IMR-90 (cell line): ENCODE data around the gene SLCO2B1.

Experiments used
- CEBPB ChIP-seq: IDR thresholded peaks from 2 replicates; pipeline ENCODE4 v1.6.1; 2012; ENCODE audit warnings: low read depth, low read length, improper control_type of control experiment
- CHD1 ChIP-seq: IDR thresholded peaks from 2 replicates; pipeline ENCODE4 v1.6.1; 2012; ENCODE audit warnings: low read depth, low read length, improper control_type of control experiment
- FOS ChIP-seq: fragments of 150-350 bp; IDR thresholded peaks from 2 replicates; pipeline ENCODE4 v1.6.1; 2016; ENCODE audit warnings: low read depth, low read length
- MXI1 ChIP-seq: IDR thresholded peaks from 2 replicates; pipeline ENCODE4 v1.6.1; 2012; ENCODE audit warnings: low read depth, mild to moderate bottlenecking, low read length, moderate library complexity, borderline replicate concordance
- POLR2A ChIP-seq: IDR thresholded peaks from 2 replicates; pipeline ENCODE4 v1.6.1; 2012; ENCODE audit warnings: mild to moderate bottlenecking, low read depth, low read length
- RAD21 ChIP-seq: IDR thresholded peaks from 2 replicates; pipeline ENCODE4 v1.6.1; 2012; ENCODE audit warnings: low read length, improper control_type of control experiment
- TF ChIP-seq, protein P1 (sequence below): conservative IDR thresholded peaks from 2 replicates; pipeline ENCODE4 v1.5.1; 2012; ENCODE audit warnings: mild to moderate bottlenecking, low read depth, low read length, improper control_type of control experiment

DNA sequence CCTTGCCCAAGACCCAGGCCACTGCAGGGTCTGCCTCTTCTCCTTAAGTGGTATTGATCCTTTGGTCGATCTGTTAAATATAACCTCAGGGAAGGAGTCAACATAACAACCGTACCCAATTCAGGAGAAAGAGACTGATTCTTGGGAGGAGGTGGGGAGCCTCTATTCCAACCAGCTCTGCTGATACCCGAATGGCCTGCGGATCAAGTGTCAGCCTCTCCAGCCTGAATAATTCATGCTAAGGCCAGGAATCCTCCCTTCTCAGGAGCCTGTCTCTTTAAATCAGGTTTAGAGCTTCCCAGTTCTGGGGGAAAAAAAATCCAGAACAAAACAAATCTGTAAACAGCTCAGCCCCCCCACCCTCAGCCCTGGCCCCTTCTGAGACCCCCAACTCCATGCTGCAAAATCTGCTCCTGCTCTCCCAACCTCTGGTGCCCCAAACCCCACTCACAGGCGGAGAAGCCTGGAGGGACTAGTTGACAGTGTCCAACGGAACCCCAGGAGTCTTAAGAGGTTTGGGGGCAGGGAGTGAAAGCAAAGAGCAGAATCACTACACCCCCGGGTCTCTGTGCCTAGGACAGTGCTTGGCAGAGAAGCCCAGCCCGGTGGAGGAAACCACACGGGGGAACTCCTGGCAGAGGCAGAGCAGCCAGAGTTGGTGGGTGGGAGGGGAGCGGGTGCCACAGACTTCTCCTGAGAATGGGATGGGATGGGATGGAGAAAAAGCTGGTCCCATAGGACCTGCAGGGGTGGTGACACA, 88.8 kb downstream of the SLCO2B1 start:
- TF ChIP-seq RAD21 (no peak), POLR2A (no peak), FOS (no peak), CHD1 (no peak), MXI1 (no peak), CEBPB (no peak)
- TF ChIP-seq, protein P1, sequence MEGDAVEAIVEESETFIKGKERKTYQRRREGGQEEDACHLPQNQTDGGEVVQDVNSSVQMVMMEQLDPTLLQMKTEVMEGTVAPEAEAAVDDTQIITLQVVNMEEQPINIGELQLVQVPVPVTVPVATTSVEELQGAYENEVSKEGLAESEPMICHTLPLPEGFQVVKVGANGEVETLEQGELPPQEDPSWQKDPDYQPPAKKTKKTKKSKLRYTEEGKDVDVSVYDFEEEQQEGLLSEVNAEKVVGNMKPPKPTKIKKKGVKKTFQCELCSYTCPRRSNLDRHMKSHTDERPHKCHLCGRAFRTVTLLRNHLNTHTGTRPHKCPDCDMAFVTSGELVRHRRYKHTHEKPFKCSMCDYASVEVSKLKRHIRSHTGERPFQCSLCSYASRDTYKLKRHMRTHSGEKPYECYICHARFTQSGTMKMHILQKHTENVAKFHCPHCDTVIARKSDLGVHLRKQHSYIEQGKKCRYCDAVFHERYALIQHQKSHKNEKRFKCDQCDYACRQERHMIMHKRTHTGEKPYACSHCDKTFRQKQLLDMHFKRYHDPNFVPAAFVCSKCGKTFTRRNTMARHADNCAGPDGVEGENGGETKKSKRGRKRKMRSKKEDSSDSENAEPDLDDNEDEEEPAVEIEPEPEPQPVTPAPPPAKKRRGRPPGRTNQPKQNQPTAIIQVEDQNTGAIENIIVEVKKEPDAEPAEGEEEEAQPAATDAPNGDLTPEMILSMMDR, result no peak
